Stimulated activated CD4-positive, alpha-beta T cell treated with anti-CD3 and anti-CD28 coated beads, Interleukin-12 subunit alpha, Interleukin-12 subunit beta, amount 100 ng/mL, for 4 hours (primary cell): ENCODE results near the gene APOL4.
"Not testable (repeated sequence)": the region's sequence is repeated elsewhere in the genome, so short reads cannot be mapped to it uniquely, and the experiment has no call there.

Experiments used
- DNase-seq: peaks from one replicate; pipeline ENCODE4 v3.0.0-alpha.2; 2020

The APOL4 gene

GRCh38 chr22:36182056-36182455 is 19.6 kb downstream of the APOL4 start:
- DNase-seq = no peak

GRCh38 chr22:36180928-36181327 is 20.7 kb downstream of the APOL4 start:
- no peak for DNase-seq

GRCh38 chr22:36180038-36180880 is 21.4 kb downstream of the APOL4 start:
- peak; percentile 90 for DNase-seq

GRCh38 chr22:36177160-36177559 is 24.4 kb downstream of the APOL4 start:
- DNase-seq = no peak

- no peak for DNase-seq
These were observed 25.7 kb downstream of the APOL4 start for GRCh38 chr22:36175892-36176291.

- DNase-seq = no peak
These were observed 29.7 kb downstream of the APOL4 start for GRCh38 chr22:36171941-36172340.

- DNase-seq = no peak
These were observed 34.9 kb downstream of the APOL4 start for GRCh38 chr22:36166518-36167220.

- no peak for DNase-seq
These were observed 35.5 kb downstream of the APOL4 start for GRCh38 chr22:36166086-36166485.

- no peak for DNase-seq
These were observed 36.5 kb downstream of the APOL4 start for GRCh38 chr22:36165141-36165540.

- DNase-seq = no peak
These were observed 37.0 kb downstream of the APOL4 start for GRCh38 chr22:36164621-36165020.

GRCh38 chr22:36163497-36163896 is 38.1 kb downstream of the APOL4 start:
- DNase-seq = no peak

- DNase-seq = no peak
These were observed 39.2 kb downstream of the APOL4 start for GRCh38 chr22:36162127-36163034.

- not testable (repeated sequence) for DNase-seq
These were observed 39.8 kb downstream of the APOL4 start for GRCh38 chr22:36161793-36162126.

GRCh38 chr22:36160499-36160942 is 41.1 kb downstream of the APOL4 start, which contains the start of gene APOL3:
APOL3 (minus strand) TSS chr22:36160755; CDS start chr22:36149055, 11,700 bp downstream.
- DNase-seq = peak; percentile 33

GRCh38 chr22:36156515-36157419 is 44.8 kb downstream of the APOL4 start:
- DNase-seq = peak; percentile 71

GRCh38 chr22:36156119-36156514 is 45.5 kb downstream of the APOL4 start:
- DNase-seq = no peak

- DNase-seq = no peak
These were observed 45.9 kb downstream of the APOL4 start for GRCh38 chr22:36155702-36156101.

- DNase-seq = no peak
These were observed 47.1 kb downstream of the APOL4 start for GRCh38 chr22:36154423-36154945.

- no peak for DNase-seq
These were observed 47.8 kb downstream of the APOL4 start for GRCh38 chr22:36153501-36154422.

- not testable (repeated sequence) for DNase-seq
These were observed 48.8 kb downstream of the APOL4 start for GRCh38 chr22:36152821-36153220.

GRCh38 chr22:36152088-36152487 is 49.5 kb downstream of the APOL4 start:
- no peak for DNase-seq
